Upper lobe of right lung (tissue), 1 donor: ENCODE data around the gene HYCC2. TPM values are rescaled to one million over a fixed set of nuclear protein-coding genes. Genes with fewer than 3 reads are reported as not detected.
"Not testable (repeated sequence)": the region's sequence is repeated elsewhere in the genome, so short reads cannot be mapped to it uniquely, and the experiment has no call there.

Experiments
- ATAC-seq: fragments of 200-7000 bp; cut with Tn5 transposase; one replicate; pipeline ENCODE4 v1.9.1; 2020; ENCODE audit warnings: mild to moderate bottlenecking, moderate library complexity
- DNase-seq: peaks from one replicate; pipeline ENCODE4 v3.0.0-alpha.2; 2020
- H3K27ac ChIP-seq: fragments of 200-600 bp; one replicate; pipeline ENCODE4 v1.8.0; 2022
- H3K27me3 ChIP-seq: fragments of 200-600 bp; one replicate; pipeline ENCODE4 v1.8.0; 2022; ENCODE audit warnings: mild to moderate bottlenecking
- H3K36me3 ChIP-seq: fragments of 200-600 bp; one replicate; pipeline ENCODE4 v1.8.0; 2022
- H3K4me1 ChIP-seq: fragments of 200-600 bp; one replicate; pipeline ENCODE4 v1.8.0; 2022
- H3K4me3 ChIP-seq: fragments of 200-600 bp; one replicate; pipeline ENCODE4 v1.8.0; 2022; ENCODE audit warnings: mild to moderate bottlenecking
- H3K9me3 ChIP-seq: fragments of 200-600 bp; one replicate; pipeline ENCODE4 v1.8.0; 2022
- CTCF ChIP-seq: fragments of 200-600 bp; IDR thresholded peaks from one replicate; pipeline ENCODE4 v1.8.0; 2022; ENCODE audit warnings: antibody characterized with exemption
- intact Hi-C: fragments of 100-400 bp; cut with DNase I; formaldehyde crosslinking; loops from one replicate; pipeline ENCODE4 v1.11.0; 2022
- long read RNA-seq: library from polyadenylated mRNA; unstranded; transcript quantifications from one replicate; pipeline ENCODE4 v2.0.0, GENCODE V29; 2021
- total RNA-seq: library from RNA; stranded (reverse); fragmentation: NEBNext Ultra II Directional; extraction: Animal tissue kit (Norgen Biotek cat#: 25700); gene quantifications from one replicate; pipeline ENCODE4 v1.2.1, GENCODE V29; 2021
- donor health status: DM: no; HTN: yes; CAD: no; lungs with severe emphysema.

The HYCC2 gene
- total RNA-seq: 32.9 TPM
- long read RNA-seq, full-length matches to known transcripts: 9 of 30 reads
- long read RNA-seq, partial matches to known transcripts: 2 of 30 reads
- long read RNA-seq, other reads (novel, unspliced or antisense): 19 of 30 reads

GRCh38 chr2:201071479-201072200, at the start of gene HYCC2, which contains the start of gene NDUFB3:
TSS of gene HYCC2 (minus strand) at chr2:201071671. CDS start at chr2:201024009, 47,662 bp downstream.
TSS of gene NDUFB3 (plus strand) at chr2:201072001. CDS start at chr2:201078883, 6,882 bp downstream.
- peak; percentile 27 for TF ChIP-seq CTCF
- no peaks in the 10 kb centered on the region for H3K27me3 ChIP-seq
- no peaks in the 10 kb centered on the region for H3K9me3 ChIP-seq
- H3K4me1 ChIP-seq: peaks cover 34% of the 10 kb centered on the region
- ATAC-seq (peak; percentile 100), DNase-seq (peak; percentile 92)
- H3K36me3 ChIP-seq: no peaks in the 10 kb centered on the region
- peak within 1 kb of the TSS; percentile 95 for H3K27ac ChIP-seq
- intact Hi-C loops: no loop called here
- peak within 1 kb of the TSS; percentile 92 for H3K4me3 ChIP-seq

- DNase-seq (no peak), ATAC-seq (peak; percentile 23)
- Histone ChIP-seq H3K36me3 (peaks cover 18% of the 10 kb centered on the region), H3K9me3 (no peaks in the 10 kb centered on the region), H3K27me3 (no peaks in the 10 kb centered on the region), H3K4me1 (peaks cover 47% of the 10 kb centered on the region), H3K27ac (peak overlapping the region; percentile 100), H3K4me3 (peak overlapping the region; percentile 83)
- intact Hi-C loops: loop anchor here (5.0 kb wide), 1 partner anchor 38 kb away; no protein-coding TSS in a partner anchor
- TF ChIP-seq CTCF: no peak
Measured at GRCh38 chr2:201118961-201119854, 47.7 kb upstream of the HYCC2 start.

DNA sequence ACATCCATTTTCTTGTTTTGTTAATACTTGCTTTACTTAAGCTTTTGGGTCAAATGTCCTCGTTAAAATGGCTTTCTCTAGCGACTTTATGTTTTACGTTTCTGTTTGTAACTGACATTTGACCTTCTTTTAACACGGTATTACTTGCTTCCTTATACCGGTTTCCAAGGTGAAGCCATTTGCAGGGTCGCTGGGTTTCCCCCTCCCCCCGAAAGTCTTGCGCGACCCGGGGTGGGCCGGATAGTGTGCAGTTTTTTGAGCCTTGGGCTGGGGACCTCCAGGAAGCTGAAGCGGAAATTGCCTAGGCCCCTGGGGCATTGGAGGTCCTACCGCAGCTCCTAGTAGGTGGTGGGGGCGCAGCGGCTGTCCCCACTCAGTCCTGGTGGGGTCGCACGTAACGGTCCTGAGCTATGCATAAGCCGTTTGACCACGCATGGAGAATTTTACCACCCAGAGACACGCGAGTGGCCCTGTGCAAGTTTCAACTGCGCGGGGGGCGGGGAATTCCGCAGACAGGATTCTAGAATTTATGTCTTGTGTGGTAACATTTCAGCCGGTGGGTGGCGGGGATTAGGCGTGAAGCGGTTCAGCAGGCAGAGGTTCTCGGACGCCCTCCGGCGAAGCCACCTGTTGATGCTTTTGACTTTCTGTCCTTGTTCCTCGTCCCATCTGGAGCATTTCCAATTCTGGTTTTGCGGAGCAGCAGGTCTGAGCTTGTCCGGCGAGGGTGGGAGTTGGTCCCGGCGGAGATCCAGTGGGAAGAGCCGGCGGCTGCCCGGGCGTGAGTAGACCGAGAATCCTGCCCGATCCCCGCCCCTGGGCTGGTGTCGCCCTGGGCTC, 46.9 kb upstream of the HYCC2 start:
- TF ChIP-seq CTCF: peak; percentile 54
- H3K36me3 ChIP-seq: peaks cover 12% of the 10 kb centered on the region
- DNase-seq: peak; percentile 92
- peak overlapping the region; percentile 100 for H3K27ac ChIP-seq
- H3K27me3 ChIP-seq: no peaks in the 10 kb centered on the region
- ATAC-seq: peak; percentile 61
- intact Hi-C loops: loop anchor here (5.0 kb wide), 1 partner anchor 39 kb away; no protein-coding TSS in a partner anchor
- H3K9me3 ChIP-seq: no peaks in the 10 kb centered on the region
- peak overlapping the region; percentile 83 for H3K4me3 ChIP-seq
- H3K4me1 ChIP-seq: peaks cover 39% of the 10 kb centered on the region

DNA sequence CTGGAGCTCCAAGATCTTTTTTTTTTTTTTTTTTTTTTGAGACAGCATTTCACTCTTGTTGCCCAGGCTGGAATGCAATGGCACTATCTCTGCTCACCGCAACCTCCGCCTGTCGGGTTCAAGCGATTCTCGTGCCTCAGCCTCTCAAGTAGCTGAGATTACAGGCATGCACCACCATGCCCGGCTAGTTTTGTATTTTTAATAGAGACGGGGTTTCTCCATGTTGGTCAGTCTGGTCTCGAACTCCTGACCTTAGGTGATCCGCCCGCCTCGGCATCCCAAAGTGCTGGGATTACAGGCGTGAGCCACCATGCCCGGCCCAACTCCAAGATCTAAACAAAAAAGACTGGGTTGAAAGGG, 46.2 kb upstream of the HYCC2 start:
- Histone ChIP-seq H3K4me3 (peak overlapping the region; percentile 83), H3K27ac (peak overlapping the region; percentile 100), H3K4me1 (peaks cover 33% of the 10 kb centered on the region)
- H3K27me3 ChIP-seq, H3K9me3 ChIP-seq, ATAC-seq, DNase-seq, H3K36me3 ChIP-seq: not testable (repeated sequence)
- intact Hi-C loops: loop anchor here (5.0 kb wide), 1 partner anchor 40 kb away; no protein-coding TSS in a partner anchor

DNA sequence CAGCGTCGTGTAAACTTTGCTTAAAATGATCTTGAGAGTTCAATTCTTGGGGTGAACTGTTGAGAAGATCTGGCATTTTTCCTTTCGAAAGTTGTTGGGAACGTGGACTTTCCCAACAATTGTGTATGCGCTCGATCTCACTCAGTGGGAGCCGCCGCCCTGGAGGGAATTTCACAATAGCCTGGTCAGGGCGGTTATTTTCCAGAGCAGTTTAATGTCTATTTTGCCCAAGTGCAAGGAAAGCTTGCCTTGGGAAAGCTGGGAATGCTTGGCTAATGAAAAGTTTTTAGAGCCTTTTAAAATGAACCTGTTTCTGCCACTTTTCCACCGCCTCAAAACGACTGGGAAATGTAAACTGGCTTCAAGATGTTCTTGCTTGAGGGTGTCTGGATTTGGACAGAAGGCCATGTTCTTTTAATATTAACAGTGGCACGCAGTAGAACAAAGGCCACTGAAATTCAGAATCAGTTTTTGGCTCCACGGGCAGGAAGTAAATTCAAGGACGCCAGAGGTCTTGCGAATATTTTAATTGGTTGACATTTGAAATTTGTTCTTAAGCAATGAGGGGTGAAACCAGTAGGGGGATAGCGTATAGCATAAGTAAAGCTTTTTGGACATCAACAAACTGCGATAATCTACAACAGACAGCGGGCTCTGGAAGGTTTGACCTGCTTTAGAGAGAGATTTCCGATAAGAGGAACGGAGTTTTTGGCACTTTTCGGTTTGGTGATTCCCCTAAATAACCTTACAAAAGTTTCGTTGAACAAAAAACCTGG, 45.7 kb upstream of the HYCC2 start:
- intact Hi-C loops: loop anchor here (5.0 kb wide), 1 partner anchor 40 kb away; no protein-coding TSS in a partner anchor
- ATAC-seq: peak; percentile 29
- Histone ChIP-seq H3K9me3 (no peaks in the 10 kb centered on the region), H3K27me3 (no peaks in the 10 kb centered on the region), H3K27ac (peak overlapping the region; percentile 100), H3K4me1 (peaks cover 27% of the 10 kb centered on the region), H3K36me3 (no peaks in the 10 kb centered on the region), H3K4me3 (peak overlapping the region; percentile 83)
- no peak for DNase-seq
- peak; percentile 46 for TF ChIP-seq CTCF
